G401.6 (cell line): ENCODE measurements around the gene MADD.

Experiments used
- FAIRE-seq: peaks from 2 replicates; lab custom pipeline; 2012; peaks lifted over from hg19 to GRCh38; lab: Jason Lieb, UNC

The MADD gene

GRCh38 chr11:47342036-47342803, 72.3 kb downstream of the MADD start:
- no peak for FAIRE-seq

- FAIRE-seq, result no peak
These were observed 72.9 kb downstream of the MADD start for GRCh38 chr11:47342854-47343253.

GRCh38 chr11:47345890-47346563, 76.1 kb downstream of the MADD start:
- no peak for FAIRE-seq

GRCh38 chr11:47347137-47347536, 77.2 kb downstream of the MADD start:
- FAIRE-seq, result no peak

- FAIRE-seq, result no peak
These were observed 78.3 kb downstream of the MADD start for GRCh38 chr11:47348131-47348802.

- FAIRE-seq, result peak; percentile 90
These were observed 78.9 kb downstream of the MADD start for GRCh38 chr11:47348859-47349258.

- no peak for FAIRE-seq
These were observed 79.7 kb downstream of the MADD start for GRCh38 chr11:47349521-47350095.

GRCh38 chr11:47350315-47350714, 80.4 kb downstream of the MADD start:
- no peak for FAIRE-seq

- no peak for FAIRE-seq
These were observed 81.5 kb downstream of the MADD start for GRCh38 chr11:47351156-47352126.

GRCh38 chr11:47352556-47352955, 82.6 kb downstream of the MADD start, which contains the start of gene MYBPC3:
TSS of gene MYBPC3 (minus strand) at chr11:47352702. CDS start at chr11:47352647, 55 bp downstream.
- no peak for FAIRE-seq

GRCh38 chr11:47353978-47354774, 84.2 kb downstream of the MADD start:
- no peak for FAIRE-seq

- FAIRE-seq, result no peak
These were observed 85.0 kb downstream of the MADD start for GRCh38 chr11:47354913-47355282.

GRCh38 chr11:47355283-47356128, 85.6 kb downstream of the MADD start:
- FAIRE-seq, result peak; percentile 23

GRCh38 chr11:47356129-47356997, 86.4 kb downstream of the MADD start:
- FAIRE-seq, result no peak

- no peak for FAIRE-seq
These were observed 87.0 kb downstream of the MADD start for GRCh38 chr11:47356998-47357329.

- FAIRE-seq, result no peak
These were observed 88.2 kb downstream of the MADD start for GRCh38 chr11:47357985-47358730.

GRCh38 chr11:47358731-47359051, 88.8 kb downstream of the MADD start:
- no peak for FAIRE-seq

GRCh38 chr11:47359162-47359561, 89.2 kb downstream of the MADD start:
- FAIRE-seq, result no peak
